ENCODE measurements around the gene HYAL3. TPM values are rescaled to one million over a fixed set of nuclear protein-coding genes. Genes with fewer than 3 reads are reported as not detected.
"Not testable (repeated sequence)": the region's sequence is repeated elsewhere in the genome, so short reads cannot be mapped to it uniquely, and the experiment has no call there.

HYAL3 gene
- total RNA-seq, 2 donors from 2014 or later: 2.7 to 3.7 TPM

DNA sequence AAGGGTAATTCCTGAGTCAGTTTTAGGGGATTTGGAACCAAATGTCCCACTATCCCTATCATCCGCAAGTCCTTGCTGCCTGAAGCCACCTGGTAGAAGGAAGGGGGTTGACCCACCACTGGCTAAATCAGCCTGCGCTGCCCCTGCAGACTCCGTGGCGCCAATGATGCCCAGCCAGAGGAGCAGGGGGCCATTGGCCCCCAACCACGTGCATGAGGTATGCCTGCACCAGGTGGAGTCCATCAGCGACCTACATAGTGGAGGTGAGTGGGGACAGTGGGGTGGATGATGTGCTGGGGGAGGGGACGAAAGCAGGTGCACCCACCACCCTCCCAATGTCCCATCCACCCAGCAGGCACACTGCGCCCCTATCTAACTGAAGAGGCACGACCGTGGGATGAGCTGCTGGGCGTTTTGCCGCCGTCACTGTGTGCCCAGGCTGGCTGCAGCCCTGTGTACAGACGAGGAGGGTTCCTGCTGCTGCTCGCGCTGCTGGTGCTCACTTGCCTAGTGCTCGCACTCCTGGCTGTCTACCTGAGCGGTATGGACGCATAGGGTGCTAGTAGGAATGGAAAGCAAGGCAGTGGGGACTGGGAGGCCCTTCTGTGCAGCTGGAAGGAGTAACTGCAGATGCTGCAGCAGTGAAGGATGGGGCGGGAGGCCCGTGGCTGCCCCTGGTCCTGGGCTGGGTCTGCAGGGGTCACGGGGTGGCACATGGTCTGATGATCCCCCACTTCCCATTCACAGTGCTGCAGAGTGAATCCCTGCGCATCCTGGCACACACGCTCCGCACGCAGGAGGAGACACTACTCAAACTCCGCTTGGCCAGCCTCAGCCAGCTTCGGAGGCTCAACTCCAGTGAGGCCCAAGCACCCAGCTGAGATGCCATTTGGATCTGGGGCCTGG is 12.6 kb downstream of the HYAL3 start:
- H3K27ac Mint-ChIP-seq: no peak overlapping the region
- no peak overlapping the region for H3K4me3 Mint-ChIP-seq
- no peaks in the 10 kb centered on the region for H3K9me3 ChIP-seq (ENCODE audit: control insufficient read depth, low read length, poor library complexity, severe bottlenecking)
- H3K4me1 Mint-ChIP-seq: peaks cover 7% of the 10 kb centered on the region
- H3K27me3 Mint-ChIP-seq: no peaks in the 10 kb centered on the region
- DNase-seq (no peak), ATAC-seq (no peak)
- no peaks in the 10 kb centered on the region for H3K36me3 Mint-ChIP-seq (ENCODE audit: low read depth)

GRCh38 chr3:50284121-50284520 is 15.1 kb downstream of the HYAL3 start:
- H3K4me3 Mint-ChIP-seq, H3K27ac Mint-ChIP-seq: not testable (repeated sequence)

DNA sequence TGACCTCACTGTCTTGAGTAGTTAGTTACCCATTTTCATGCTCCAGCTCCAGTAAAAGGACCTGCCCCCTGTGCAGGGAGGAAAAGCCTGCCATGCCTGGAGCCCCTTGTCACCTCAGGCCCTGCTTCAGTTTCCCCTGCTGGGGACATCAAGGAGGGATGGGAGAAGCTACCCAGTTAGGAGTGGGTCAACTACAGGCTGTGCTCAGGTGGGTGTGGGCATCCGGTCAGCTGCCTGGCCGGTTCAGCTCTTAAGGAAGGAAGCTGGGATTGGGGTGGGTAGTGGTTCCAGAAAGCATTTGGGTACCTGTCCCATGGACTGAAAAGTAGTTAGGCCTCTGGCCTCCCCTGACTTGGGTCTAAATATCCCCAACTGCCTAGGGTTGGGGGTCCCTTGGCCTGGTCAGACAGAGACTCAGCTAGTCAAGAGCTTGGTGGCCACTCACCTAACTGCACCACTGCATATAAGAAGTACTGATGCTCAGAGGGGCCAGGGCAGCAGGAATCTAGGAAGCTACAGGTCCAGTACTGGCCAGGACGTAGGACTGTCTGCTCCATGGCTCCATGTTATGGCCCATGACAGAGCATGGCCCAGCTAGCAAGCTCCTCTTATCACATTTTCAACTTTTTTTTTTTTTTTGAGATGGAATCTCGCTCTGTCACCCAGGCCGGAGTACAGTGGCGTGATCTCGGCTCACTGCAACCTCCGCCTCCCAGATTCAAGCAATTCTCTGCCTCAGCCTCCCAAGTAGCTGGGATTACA is 19.8 kb downstream of the HYAL3 start:
- peaks cover 19% of the 10 kb centered on the region for H3K27me3 Mint-ChIP-seq
- no peaks in the 10 kb centered on the region for H3K9me3 ChIP-seq (ENCODE audit: control insufficient read depth, low read length, poor library complexity, severe bottlenecking)
- H3K27ac Mint-ChIP-seq: no peak overlapping the region
- peaks cover 2% of the 10 kb centered on the region for H3K36me3 Mint-ChIP-seq (ENCODE audit: low read depth)
- H3K4me3 Mint-ChIP-seq: no peak overlapping the region
- no peak for ATAC-seq
- peaks cover 10% of the 10 kb centered on the region for H3K4me1 Mint-ChIP-seq
- DNase-seq: no peak

More at GRCh38 chr3:50284121-50284520, 15.1 kb downstream of the HYAL3 start:
- not testable (repeated sequence) for DNase-seq; H3K27me3 Mint-ChIP-seq; H3K9me3 ChIP-seq (ENCODE audit: control insufficient read depth, low read length, poor library complexity, severe bottlenecking); H3K36me3 Mint-ChIP-seq (ENCODE audit: low read depth); H3K4me1 Mint-ChIP-seq; ATAC-seq

DNA sequence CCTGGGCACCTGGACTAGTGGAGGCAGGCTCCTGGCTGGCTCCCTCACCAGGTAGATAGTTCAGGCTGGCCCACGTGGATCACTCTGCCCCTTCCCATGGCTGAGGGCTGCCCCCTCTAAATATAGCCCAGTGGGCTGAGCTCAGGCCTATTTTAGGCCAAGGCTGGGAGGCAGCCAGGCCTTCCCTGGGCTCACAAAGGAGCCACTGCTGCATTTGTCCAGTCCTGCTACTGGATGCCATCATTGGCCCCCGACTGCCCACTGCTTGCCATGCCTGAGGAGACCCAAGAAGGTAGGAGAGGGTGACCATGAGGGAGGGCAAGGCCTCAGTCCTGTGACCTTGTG is 20.4 kb downstream of the HYAL3 start, which contains the start of gene LSMEM2:
LSMEM2 (plus strand) TSS at position 208 of the 345 bp plus-strand sequence; CDS start at position 235, 27 bp downstream.
- ATAC-seq (no peak), DNase-seq (no peak)
- no peak within 1 kb of the TSS for H3K27ac Mint-ChIP-seq
- no peak within 1 kb of the TSS for H3K4me3 Mint-ChIP-seq
- no peaks in the 10 kb centered on the region for H3K9me3 ChIP-seq (ENCODE audit: control insufficient read depth, low read length, poor library complexity, severe bottlenecking)
- H3K4me1 Mint-ChIP-seq: peaks cover 14% of the 10 kb centered on the region
- H3K36me3 Mint-ChIP-seq (ENCODE audit: low read depth): peaks cover 5% of the 10 kb centered on the region
- peaks cover 25% of the 10 kb centered on the region for H3K27me3 Mint-ChIP-seq

DNA sequence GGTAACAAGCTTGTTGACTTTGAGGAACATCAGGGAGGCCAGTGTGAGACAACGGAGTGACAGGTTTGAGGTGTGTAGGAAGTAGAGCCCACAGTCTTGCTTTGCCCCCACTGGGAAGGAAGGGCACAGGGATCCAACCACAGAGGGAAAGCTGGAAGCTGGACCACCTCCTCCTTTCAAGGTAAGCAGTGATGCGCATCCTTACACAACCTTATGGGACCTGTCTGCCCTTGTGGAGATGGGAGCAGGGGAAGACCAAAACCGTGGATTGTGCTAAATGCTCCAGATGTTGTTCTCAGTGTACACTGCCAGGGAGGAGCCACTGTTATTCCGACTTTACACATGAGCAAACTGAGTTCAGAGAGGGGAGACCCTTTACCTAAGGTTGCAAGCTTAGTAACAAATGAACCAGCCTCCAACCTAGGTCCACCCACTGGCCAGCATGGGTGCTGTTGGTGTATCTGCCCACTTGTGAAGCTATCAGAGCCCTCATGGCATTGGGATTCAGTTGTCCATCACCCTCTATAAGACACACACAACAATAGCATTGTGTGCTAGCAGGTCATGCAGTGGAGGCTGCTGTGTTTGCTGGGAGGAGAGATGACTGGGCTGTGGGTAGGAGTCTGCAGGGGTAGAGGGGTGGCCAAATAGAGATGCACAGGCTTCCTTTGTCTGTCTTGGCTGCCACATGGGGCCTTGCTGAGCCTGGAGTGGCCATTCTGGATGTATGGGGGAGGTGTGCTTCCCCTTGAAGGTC is 20.9 kb downstream of the HYAL3 start:
- Mint-ChIP-seq H3K4me1 (peaks cover 14% of the 10 kb centered on the region), H3K27me3 (peaks cover 25% of the 10 kb centered on the region), H3K27ac (no peak overlapping the region), H3K4me3 (no peak overlapping the region), H3K36me3 (ENCODE audit: low read depth) (peaks cover 5% of the 10 kb centered on the region)
- DNase-seq (no peak), ATAC-seq (no peak)
- H3K9me3 ChIP-seq (ENCODE audit: control insufficient read depth, low read length, poor library complexity, severe bottlenecking): no peaks in the 10 kb centered on the region

GRCh38 chr3:50276762-50277101 is 22.5 kb downstream of the HYAL3 start:
- Mint-ChIP-seq H3K27me3 (peaks cover 30% of the 10 kb centered on the region), H3K27ac (peak overlapping the region; percentile 49), H3K36me3 (ENCODE audit: low read depth) (peaks cover 8% of the 10 kb centered on the region), H3K4me1 (peaks cover 19% of the 10 kb centered on the region), H3K4me3 (no peak overlapping the region)
- ATAC-seq (no peak), DNase-seq (no peak)
- H3K9me3 ChIP-seq (ENCODE audit: control insufficient read depth, low read length, poor library complexity, severe bottlenecking): no peaks in the 10 kb centered on the region

GRCh38 chr3:50275996-50276761 is 23.0 kb downstream of the HYAL3 start:
- Mint-ChIP-seq H3K4me3 (peak overlapping the region; percentile 78), H3K36me3 (ENCODE audit: low read depth) (peaks cover 8% of the 10 kb centered on the region), H3K4me1 (peaks cover 21% of the 10 kb centered on the region), H3K27me3 (peaks cover 30% of the 10 kb centered on the region), H3K27ac (peak overlapping the region; percentile 49)
- H3K9me3 ChIP-seq (ENCODE audit: control insufficient read depth, low read length, poor library complexity, severe bottlenecking): no peaks in the 10 kb centered on the region
- peak; percentile 47 for ATAC-seq
- DNase-seq: no peak

DNA sequence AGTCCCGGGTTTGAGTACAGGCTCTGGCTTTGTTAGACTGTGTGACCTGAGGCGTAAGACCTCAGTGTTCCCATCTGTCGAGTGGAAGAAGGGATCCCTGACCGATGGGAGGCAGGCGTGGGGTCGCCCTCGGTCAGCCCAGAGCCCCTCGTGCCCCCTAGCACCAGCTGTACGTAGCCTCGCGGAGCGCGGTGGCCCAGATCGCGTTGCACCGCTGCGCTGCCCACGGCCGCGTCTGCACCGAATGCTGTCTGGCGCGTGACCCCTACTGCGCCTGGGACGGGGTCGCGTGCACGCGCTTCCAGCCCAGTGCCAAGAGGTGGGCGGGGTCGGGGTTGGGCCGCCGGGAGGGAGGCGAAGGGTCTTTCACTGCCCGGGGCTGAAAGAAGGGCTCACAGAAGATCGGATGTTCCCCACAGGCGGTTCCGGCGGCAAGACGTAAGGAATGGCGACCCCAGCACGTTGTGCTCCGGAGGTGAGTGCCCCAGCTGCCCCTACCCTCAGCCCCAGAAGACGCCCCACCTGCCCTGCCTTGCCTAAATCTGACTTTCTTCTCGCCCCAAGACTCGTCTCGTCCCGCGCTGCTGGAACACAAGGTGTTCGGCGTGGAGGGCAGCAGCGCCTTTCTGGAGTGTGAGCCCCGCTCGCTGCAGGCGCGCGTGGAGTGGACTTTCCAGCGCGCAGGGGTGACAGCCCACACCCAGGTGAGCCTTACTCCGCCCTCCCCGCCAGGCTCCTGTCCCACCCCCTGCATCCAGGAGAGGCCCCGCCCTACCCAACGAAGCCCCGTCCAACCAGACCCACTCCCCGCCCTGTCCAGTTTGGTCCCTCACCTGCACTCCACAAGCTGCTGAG is 23.8 kb downstream of the HYAL3 start:
- Mint-ChIP-seq H3K27ac (peak overlapping the region; percentile 90), H3K4me1 (peaks cover 21% of the 10 kb centered on the region), H3K4me3 (peak overlapping the region; percentile 70), H3K36me3 (ENCODE audit: low read depth) (peaks cover 8% of the 10 kb centered on the region), H3K27me3 (peaks cover 30% of the 10 kb centered on the region)
- ATAC-seq: no peak
- no peak for DNase-seq
- H3K9me3 ChIP-seq (ENCODE audit: control insufficient read depth, low read length, poor library complexity, severe bottlenecking): no peaks in the 10 kb centered on the region

GRCh38 chr3:50274371-50275104 is 24.7 kb downstream of the HYAL3 start:
- Mint-ChIP-seq H3K4me3 (peak overlapping the region; percentile 82), H3K36me3 (ENCODE audit: low read depth) (peaks cover 8% of the 10 kb centered on the region), H3K4me1 (peaks cover 21% of the 10 kb centered on the region), H3K27ac (peak overlapping the region; percentile 90), H3K27me3 (peaks cover 30% of the 10 kb centered on the region)
- ATAC-seq (peak; percentile 50), DNase-seq (peak; percentile 51 to 60 (median 55))
- H3K9me3 ChIP-seq (ENCODE audit: control insufficient read depth, low read length, poor library complexity, severe bottlenecking): no peaks in the 10 kb centered on the region

GRCh38 chr3:50273689-50274065 is 25.5 kb downstream of the HYAL3 start:
- no peaks in the 10 kb centered on the region for H3K9me3 ChIP-seq (ENCODE audit: control insufficient read depth, low read length, poor library complexity, severe bottlenecking)
- Mint-ChIP-seq H3K27me3 (peaks cover 30% of the 10 kb centered on the region), H3K4me3 (no peak overlapping the region), H3K27ac (peak overlapping the region; percentile 90), H3K36me3 (ENCODE audit: low read depth) (peaks cover 8% of the 10 kb centered on the region), H3K4me1 (peaks cover 21% of the 10 kb centered on the region)
- ATAC-seq (no peak), DNase-seq (no peak)

DNA sequence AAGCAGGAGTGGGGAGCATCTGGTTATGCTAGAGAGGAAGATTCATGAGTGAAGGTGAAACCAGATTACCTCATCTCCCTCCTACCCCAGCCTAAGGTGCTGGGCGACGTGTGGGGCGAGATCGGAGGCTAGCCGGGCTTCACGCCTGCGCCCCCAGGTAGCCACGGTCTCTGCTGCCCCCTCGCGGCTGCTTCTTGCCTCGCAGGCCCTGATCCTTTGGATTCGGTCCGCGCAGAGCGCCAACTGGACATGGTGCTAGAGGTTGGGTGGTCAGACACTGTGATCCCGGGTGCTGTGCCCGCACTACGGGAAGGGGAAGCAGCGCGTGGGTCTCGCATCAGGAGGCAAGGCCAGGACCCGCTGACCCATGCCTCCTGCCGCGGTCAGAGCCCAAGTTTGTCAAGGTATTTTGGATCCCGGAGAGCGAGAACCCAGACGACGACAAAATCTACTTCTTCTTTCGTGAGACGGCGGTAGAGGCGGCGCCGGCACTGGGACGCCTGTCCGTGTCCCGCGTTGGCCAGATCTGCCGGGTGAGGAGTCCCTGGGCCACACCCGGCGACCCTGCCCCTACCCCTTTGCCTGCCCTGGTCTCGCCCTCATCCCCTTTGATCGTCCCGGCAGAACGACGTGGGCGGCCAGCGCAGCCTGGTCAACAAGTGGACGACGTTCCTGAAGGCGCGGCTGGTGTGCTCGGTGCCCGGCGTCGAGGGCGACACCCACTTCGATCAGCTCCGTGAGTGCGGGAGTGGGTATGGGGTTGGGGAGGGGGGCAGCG is 26.1 kb downstream of the HYAL3 start:
- ATAC-seq (peak; percentile 88), DNase-seq (peak; percentile 74 to 85 (median 81))
- peaks cover 21% of the 10 kb centered on the region for H3K4me1 Mint-ChIP-seq
- peaks cover 8% of the 10 kb centered on the region for H3K36me3 Mint-ChIP-seq (ENCODE audit: low read depth)
- H3K27me3 Mint-ChIP-seq: peaks cover 30% of the 10 kb centered on the region
- H3K9me3 ChIP-seq (ENCODE audit: control insufficient read depth, low read length, poor library complexity, severe bottlenecking): no peaks in the 10 kb centered on the region
- H3K4me3 Mint-ChIP-seq: peak overlapping the region; percentile 84
- H3K27ac Mint-ChIP-seq: peak overlapping the region; percentile 73
